Measurements from ENCODE around the gene DMTF1. TPM values are rescaled to one million over a fixed set of nuclear protein-coding genes. Genes with fewer than 3 reads are reported as not detected.

Gene DMTF1
- total RNA-seq, 1 experiment from 2014 or later = 58.3 TPM

DNA sequence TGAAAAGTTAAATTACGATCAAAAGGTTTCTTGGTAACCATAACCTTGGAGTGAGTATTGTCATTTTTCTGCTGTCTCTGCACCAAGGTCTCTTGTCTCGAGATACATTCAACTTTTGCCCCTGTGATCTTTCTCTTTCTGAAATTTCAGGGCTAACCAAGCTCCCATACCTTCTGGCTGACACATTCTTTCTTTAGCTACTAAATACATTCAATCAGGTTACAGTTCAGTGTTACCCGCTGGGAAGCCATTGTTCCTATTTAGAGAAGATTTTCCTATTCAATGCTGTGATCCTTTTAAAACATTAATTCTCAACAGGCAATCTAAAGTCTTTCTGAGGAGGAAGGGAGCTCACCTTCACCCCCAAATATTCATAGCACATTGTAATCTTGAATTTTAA, 22.9 kb upstream of the DMTF1 start:
- TF ChIP-seq, protein P1, sequence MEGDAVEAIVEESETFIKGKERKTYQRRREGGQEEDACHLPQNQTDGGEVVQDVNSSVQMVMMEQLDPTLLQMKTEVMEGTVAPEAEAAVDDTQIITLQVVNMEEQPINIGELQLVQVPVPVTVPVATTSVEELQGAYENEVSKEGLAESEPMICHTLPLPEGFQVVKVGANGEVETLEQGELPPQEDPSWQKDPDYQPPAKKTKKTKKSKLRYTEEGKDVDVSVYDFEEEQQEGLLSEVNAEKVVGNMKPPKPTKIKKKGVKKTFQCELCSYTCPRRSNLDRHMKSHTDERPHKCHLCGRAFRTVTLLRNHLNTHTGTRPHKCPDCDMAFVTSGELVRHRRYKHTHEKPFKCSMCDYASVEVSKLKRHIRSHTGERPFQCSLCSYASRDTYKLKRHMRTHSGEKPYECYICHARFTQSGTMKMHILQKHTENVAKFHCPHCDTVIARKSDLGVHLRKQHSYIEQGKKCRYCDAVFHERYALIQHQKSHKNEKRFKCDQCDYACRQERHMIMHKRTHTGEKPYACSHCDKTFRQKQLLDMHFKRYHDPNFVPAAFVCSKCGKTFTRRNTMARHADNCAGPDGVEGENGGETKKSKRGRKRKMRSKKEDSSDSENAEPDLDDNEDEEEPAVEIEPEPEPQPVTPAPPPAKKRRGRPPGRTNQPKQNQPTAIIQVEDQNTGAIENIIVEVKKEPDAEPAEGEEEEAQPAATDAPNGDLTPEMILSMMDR (IDR thresholded peaks at IDR 0.05; ENCODE audit: unreplicated experiment) = no peak
- Mint-ChIP-seq H3K4me3 (ENCODE audit: low read depth, unreplicated experiment) (no peak overlapping the region), H3K27ac (ENCODE audit: unreplicated experiment) (no peak overlapping the region), H3K9me3 (ENCODE audit: low read depth, unreplicated experiment) (no peaks in the 10 kb centered on the region), H3K36me3 (ENCODE audit: insufficient read depth, unreplicated experiment) (no peaks in the 10 kb centered on the region), H3K4me1 (ENCODE audit: low read depth, unreplicated experiment) (no peaks in the 10 kb centered on the region), H3K27me3 (ENCODE audit: unreplicated experiment) (no peaks in the 10 kb centered on the region)
- intact Hi-C loops (cut with micrococcal nuclease; ENCODE audit: unreplicated experiment) = no loop called here
- CTCF ChIA-PET = no interaction called here
- BruUV-seq (replicated peaks) = no TSS peak
- no peak for DNase-seq

DNA sequence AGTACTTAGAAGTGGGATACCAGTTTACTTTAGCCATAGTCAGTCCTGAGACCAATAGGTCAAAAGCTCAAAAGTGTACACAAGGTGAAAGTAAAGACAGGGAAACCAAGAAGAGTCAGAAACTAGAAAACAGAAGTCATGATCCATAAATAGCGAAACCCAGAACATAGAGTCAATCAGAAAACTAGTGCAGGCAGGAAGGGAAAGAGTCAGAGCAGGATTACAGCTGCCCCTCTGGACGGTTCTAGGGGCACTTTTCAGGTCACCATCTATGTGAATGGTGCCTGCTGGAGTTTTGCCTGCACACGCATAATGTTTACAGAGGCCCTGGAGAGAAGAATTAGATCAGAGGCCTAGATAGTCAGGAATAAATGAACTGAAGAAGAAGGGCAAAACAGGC, 22.4 kb upstream of the DMTF1 start:
- intact Hi-C loops (cut with micrococcal nuclease; ENCODE audit: unreplicated experiment) = no loop called here
- H3K27ac Mint-ChIP-seq (ENCODE audit: unreplicated experiment) = no peak overlapping the region
- no TSS peak for BruUV-seq (replicated peaks)
- CTCF ChIA-PET = no interaction called here
- H3K9me3 Mint-ChIP-seq (ENCODE audit: low read depth, unreplicated experiment) = no peaks in the 10 kb centered on the region
- DNase-seq = no peak
- TF ChIP-seq, protein P1 (IDR thresholded peaks at IDR 0.05; ENCODE audit: unreplicated experiment) = no peak
- no peaks in the 10 kb centered on the region for H3K4me1 Mint-ChIP-seq (ENCODE audit: low read depth, unreplicated experiment)
- no peak overlapping the region for H3K4me3 Mint-ChIP-seq (ENCODE audit: low read depth, unreplicated experiment)
- no peaks in the 10 kb centered on the region for H3K36me3 Mint-ChIP-seq (ENCODE audit: insufficient read depth, unreplicated experiment)
- no peaks in the 10 kb centered on the region for H3K27me3 Mint-ChIP-seq (ENCODE audit: unreplicated experiment)

DNA sequence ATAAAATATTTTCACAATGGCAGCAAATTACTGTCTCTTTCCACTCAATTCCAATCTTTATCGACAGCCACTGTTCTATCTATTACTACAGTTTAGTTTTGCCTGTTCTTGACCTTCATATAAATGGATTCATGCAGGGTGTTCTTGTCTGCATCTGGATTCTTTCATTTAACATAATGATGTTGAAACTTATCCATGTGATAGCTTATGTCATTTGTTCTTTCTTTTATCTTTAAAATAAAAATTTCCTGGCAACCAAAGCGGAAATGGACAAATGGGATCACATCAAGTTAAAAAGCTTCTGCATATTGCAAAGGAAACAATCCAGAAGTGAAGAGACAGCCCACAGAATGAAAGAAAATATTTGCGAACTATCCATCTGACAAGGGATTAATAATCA, 20.5 kb upstream of the DMTF1 start:
- CTCF ChIA-PET = no interaction called here
- no peaks in the 10 kb centered on the region for H3K9me3 Mint-ChIP-seq (ENCODE audit: low read depth, unreplicated experiment)
- no peak for DNase-seq
- no peak overlapping the region for H3K4me3 Mint-ChIP-seq (ENCODE audit: low read depth, unreplicated experiment)
- H3K27ac Mint-ChIP-seq (ENCODE audit: unreplicated experiment) = no peak overlapping the region
- intact Hi-C loops (cut with micrococcal nuclease; ENCODE audit: unreplicated experiment) = no loop called here
- no peaks in the 10 kb centered on the region for H3K4me1 Mint-ChIP-seq (ENCODE audit: low read depth, unreplicated experiment)
- TF ChIP-seq, protein P1 (IDR thresholded peaks at IDR 0.05; ENCODE audit: unreplicated experiment) = no peak
- no peaks in the 10 kb centered on the region for H3K27me3 Mint-ChIP-seq (ENCODE audit: unreplicated experiment)
- H3K36me3 Mint-ChIP-seq (ENCODE audit: insufficient read depth, unreplicated experiment) = no peaks in the 10 kb centered on the region
- no TSS peak for BruUV-seq (replicated peaks)

DNA sequence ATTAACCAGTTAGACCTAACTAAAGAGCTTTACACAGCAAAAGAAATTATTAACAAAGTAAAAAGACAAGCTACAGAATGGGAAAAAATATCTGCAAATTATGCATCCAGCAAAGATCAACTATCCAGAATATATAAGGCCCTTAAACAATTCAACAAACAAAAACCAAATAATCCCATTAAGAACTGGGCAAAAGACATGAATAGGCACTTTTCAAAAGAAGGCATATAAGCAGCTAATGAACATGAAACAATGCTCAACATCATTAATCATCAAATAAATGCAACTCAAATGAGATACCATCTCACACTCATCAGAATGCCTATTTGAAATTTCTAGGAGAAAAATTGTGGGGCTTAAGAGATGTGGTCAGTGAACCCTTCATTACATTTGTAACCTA, 15.0 kb upstream of the DMTF1 start:
- H3K9me3 Mint-ChIP-seq (ENCODE audit: low read depth, unreplicated experiment) = no peaks in the 10 kb centered on the region
- CTCF ChIA-PET = no interaction called here
- no peak overlapping the region for H3K27ac Mint-ChIP-seq (ENCODE audit: unreplicated experiment)
- H3K4me3 Mint-ChIP-seq (ENCODE audit: low read depth, unreplicated experiment) = no peak overlapping the region
- BruUV-seq (replicated peaks) = no TSS peak
- no peaks in the 10 kb centered on the region for H3K36me3 Mint-ChIP-seq (ENCODE audit: insufficient read depth, unreplicated experiment)
- intact Hi-C loops (cut with micrococcal nuclease; ENCODE audit: unreplicated experiment) = no loop called here
- H3K4me1 Mint-ChIP-seq (ENCODE audit: low read depth, unreplicated experiment) = no peaks in the 10 kb centered on the region
- TF ChIP-seq, protein P1 (IDR thresholded peaks at IDR 0.05; ENCODE audit: unreplicated experiment) = no peak
- H3K27me3 Mint-ChIP-seq (ENCODE audit: unreplicated experiment) = no peaks in the 10 kb centered on the region
- DNase-seq = no peak

DNA sequence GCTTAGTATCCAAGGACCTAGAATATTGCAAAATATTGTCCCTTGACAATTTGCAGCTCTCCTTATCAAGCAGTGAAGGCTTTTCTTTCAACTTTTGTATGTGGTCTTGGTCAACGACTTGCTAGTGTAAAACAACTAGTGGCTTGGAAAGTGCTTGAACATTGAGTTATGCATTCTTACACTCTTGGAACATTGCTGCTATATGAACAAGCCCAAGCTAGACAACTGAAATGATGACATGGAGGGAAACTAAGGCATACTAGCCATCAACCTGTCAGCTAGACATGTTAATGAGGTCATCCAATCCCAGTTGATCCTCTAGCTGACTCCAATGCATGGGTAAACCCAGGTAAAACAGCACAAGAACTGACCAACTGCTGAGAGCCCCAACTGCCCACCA, 12.7 kb upstream of the DMTF1 start:
- intact Hi-C loops (cut with micrococcal nuclease; ENCODE audit: unreplicated experiment) = no loop called here
- no TSS peak for BruUV-seq (replicated peaks)
- DNase-seq = no peak
- H3K36me3 Mint-ChIP-seq (ENCODE audit: insufficient read depth, unreplicated experiment) = no peaks in the 10 kb centered on the region
- TF ChIP-seq, protein P1 (IDR thresholded peaks at IDR 0.05; ENCODE audit: unreplicated experiment) = no peak
- H3K9me3 Mint-ChIP-seq (ENCODE audit: low read depth, unreplicated experiment) = no peaks in the 10 kb centered on the region
- CTCF ChIA-PET = no interaction called here
- no peaks in the 10 kb centered on the region for H3K27me3 Mint-ChIP-seq (ENCODE audit: unreplicated experiment)
- H3K4me1 Mint-ChIP-seq (ENCODE audit: low read depth, unreplicated experiment) = no peaks in the 10 kb centered on the region
- H3K27ac Mint-ChIP-seq (ENCODE audit: unreplicated experiment) = no peak overlapping the region
- no peak overlapping the region for H3K4me3 Mint-ChIP-seq (ENCODE audit: low read depth, unreplicated experiment)
